ENCODE results near the gene CCDC27.
A peak's percentile ranks its signal among the peaks of the same experiment; 100 is the strongest.

- TF ChIP-seq ZMYM4 (CRISPR knock-in tag; IDR thresholded peaks at IDR 0.05), result no peak
- no peak for TF ChIP-seq RNF2 (conservative IDR thresholded peaks at IDR 0.05; ENCODE audit: low read depth)
- no peak for TF ChIP-seq ETV5 (CRISPR knock-in tag; IDR thresholded peaks at IDR 0.05; ENCODE audit: borderline replicate concordance)
- TF ChIP-seq ZFP91 (CRISPR knock-in tag; IDR thresholded peaks at IDR 0.05; ENCODE audit: borderline replicate concordance), result no peak
- TF ChIP-seq ZNF263 (CRISPR knock-in tag; IDR thresholded peaks at IDR 0.05), result peak; percentile 65; the same call in 1 of the 2 replicates
- no peak for TF ChIP-seq PCBP2 (optimal IDR thresholded peaks at IDR 0.05; ENCODE audit: low read depth, low read length, poor library complexity, severe bottlenecking)
- no peak for TF ChIP-seq CHD2 (IDR thresholded peaks at IDR 0.05; ENCODE audit: low read depth, low read length)
- no peak for TF ChIP-seq POLR2A (IDR thresholded peaks at IDR 0.05; ENCODE audit: insufficient read depth in 1 of 2, low read depth in 2 of 2, low read length in 2 of 2)
- no peak for TF ChIP-seq IKZF1 (IDR thresholded peaks at IDR 0.05)
- TF ChIP-seq PAF1 (CRISPR knock-in tag; IDR thresholded peaks at IDR 0.05), result no peak
- no peak for TF ChIP-seq SNAPC5 (CRISPR knock-in tag; IDR thresholded peaks at IDR 0.05; ENCODE audit: borderline replicate concordance)
Observed at GRCh38 chr1:3774946-3775489, 22.8 kb downstream of the CCDC27 start.
